ENCODE measurements around the gene ASCL2. TPM values are rescaled to one million over a fixed set of nuclear protein-coding genes. Genes with fewer than 3 reads are reported as not detected.

ASCL2 gene
- total RNA-seq, 1 experiment from 2014 or later = 0.35 TPM

DNA sequence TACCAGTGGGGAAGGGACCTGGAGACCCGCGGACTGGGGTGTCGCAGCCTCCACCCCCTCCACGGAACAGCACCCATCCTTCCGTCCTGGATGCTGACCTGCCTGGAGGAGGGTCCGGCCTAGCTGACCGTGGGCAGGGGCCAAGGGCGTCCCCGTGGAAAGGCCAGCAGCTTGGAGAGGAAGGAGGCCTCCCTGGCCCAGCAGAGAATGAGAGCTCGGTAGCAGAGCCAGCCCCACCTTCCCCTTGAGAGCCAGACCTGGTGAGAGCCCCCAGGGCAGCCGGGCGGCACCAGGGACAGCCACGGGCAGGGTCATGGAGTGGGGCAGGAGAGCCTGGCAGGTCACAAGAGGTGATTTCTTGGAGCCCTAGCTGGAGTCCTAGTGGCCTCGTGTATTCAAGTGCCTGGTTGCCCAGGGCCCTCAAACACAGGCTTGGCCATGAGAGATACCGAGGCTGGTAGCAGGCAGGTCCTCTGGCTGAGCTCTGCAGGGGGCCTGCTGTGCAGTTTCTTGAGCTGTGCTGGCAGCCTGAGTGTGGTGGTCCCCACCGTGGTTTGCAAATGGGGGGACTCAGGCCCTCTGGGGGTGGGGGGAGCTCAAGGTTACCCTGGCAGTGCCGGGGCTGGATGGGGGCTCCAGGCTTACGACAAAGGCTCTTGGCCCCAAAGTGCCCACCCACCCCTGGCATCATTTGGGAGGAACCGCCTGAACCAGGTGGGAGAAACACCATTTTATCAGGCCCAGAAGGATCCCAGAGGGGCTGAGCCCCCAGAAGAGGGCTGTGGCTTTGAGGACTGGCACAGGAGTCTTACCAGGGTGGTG is 39.1 kb upstream of the ASCL2 start:
- WGBS (ENCODE audit: extremely low coverage, insufficient read length, low lambda C conversion rate) = no CpG with 5 or more reads among the region's 19 CpGs

More for the DNA sequence above, 39.1 kb upstream of the ASCL2 start:
- Histone ChIP-seq H3K4me2 (ENCODE audit: insufficient read depth, insufficient read length, low read length) (no peak overlapping the region), H4K5ac (ENCODE audit: insufficient read length, low read depth, low read length) (no peak overlapping the region), H2AFZ (ENCODE audit: low read length) (no peak overlapping the region), H3K56ac (ENCODE audit: insufficient read length, low read depth, low read length) (no peak overlapping the region), H3T11ph (ENCODE audit: low read length) (no peak overlapping the region), H3K18ac (ENCODE audit: insufficient read length, low read depth, low read length) (no peak overlapping the region), H3K9me3 (ENCODE audit: control insufficient read depth, low read depth, low read length) (no peaks in the 10 kb centered on the region), H2BK15ac (ENCODE audit: low read depth, low read length) (no peak overlapping the region), H3K23ac (ENCODE audit: insufficient read length, low read depth, low read length) (no peak overlapping the region), H3K9ac (ENCODE audit: extremely low read depth, insufficient read length, low read length) (no peak overlapping the region), H4K20me1 (ENCODE audit: control insufficient read depth, insufficient read depth, insufficient read length) (no peaks in the 10 kb centered on the region), H3K23me2 (ENCODE audit: insufficient read length, low read depth, low read length, poor library complexity, severe bottlenecking) (no peaks in the 10 kb centered on the region), H3K4me1 (ENCODE audit: insufficient read depth, low read length) (no peaks in the 10 kb centered on the region; the same call in 1 of the 2 replicates), H3K14ac (ENCODE audit: insufficient read depth, low read length) (no peak overlapping the region; the same call in 1 of the 2 replicates), H2AK5ac (ENCODE audit: insufficient read length, low read length) (no peak overlapping the region), H3K79me1 (ENCODE audit: insufficient read depth, low read depth, low read length, poor library complexity, severe bottlenecking) (no peaks in the 10 kb centered on the region), H3K27me3 (ENCODE audit: insufficient read depth, low read length) (no peaks in the 10 kb centered on the region), H2BK20ac (ENCODE audit: low read depth, low read length, poor library complexity, severe bottlenecking) (no peak overlapping the region), H4K91ac (ENCODE audit: insufficient read length, low read depth, low read length) (no peak overlapping the region), H2BK120ac (ENCODE audit: low read depth, low read length, poor library complexity, severe bottlenecking) (no peak overlapping the region), H2BK12ac (ENCODE audit: insufficient read length, low read depth, low read length) (no peak overlapping the region), H3K4ac (ENCODE audit: low read depth, low read length) (no peak overlapping the region), H3K79me2 (ENCODE audit: insufficient read depth, low read length) (no peaks in the 10 kb centered on the region), H3K27ac (ENCODE audit: insufficient read length, low read depth, low read length) (no peak overlapping the region), H2BK5ac (ENCODE audit: insufficient read length, low read length) (no peak overlapping the region), H4K8ac (replicated peaks; ENCODE audit: insufficient read length, low read depth, low read length) (no peak overlapping the region)
- peaks cover 6% of the 10 kb centered on the region; the same call in 1 of the 2 replicates for H3K27me3 Mint-ChIP-seq (ENCODE audit: low read depth)
- H3K4me3 Mint-ChIP-seq = no peak overlapping the region
- TF ChIP-seq, protein P1, sequence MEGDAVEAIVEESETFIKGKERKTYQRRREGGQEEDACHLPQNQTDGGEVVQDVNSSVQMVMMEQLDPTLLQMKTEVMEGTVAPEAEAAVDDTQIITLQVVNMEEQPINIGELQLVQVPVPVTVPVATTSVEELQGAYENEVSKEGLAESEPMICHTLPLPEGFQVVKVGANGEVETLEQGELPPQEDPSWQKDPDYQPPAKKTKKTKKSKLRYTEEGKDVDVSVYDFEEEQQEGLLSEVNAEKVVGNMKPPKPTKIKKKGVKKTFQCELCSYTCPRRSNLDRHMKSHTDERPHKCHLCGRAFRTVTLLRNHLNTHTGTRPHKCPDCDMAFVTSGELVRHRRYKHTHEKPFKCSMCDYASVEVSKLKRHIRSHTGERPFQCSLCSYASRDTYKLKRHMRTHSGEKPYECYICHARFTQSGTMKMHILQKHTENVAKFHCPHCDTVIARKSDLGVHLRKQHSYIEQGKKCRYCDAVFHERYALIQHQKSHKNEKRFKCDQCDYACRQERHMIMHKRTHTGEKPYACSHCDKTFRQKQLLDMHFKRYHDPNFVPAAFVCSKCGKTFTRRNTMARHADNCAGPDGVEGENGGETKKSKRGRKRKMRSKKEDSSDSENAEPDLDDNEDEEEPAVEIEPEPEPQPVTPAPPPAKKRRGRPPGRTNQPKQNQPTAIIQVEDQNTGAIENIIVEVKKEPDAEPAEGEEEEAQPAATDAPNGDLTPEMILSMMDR (conservative IDR thresholded peaks at IDR 0.05) = no peak
- no peak overlapping the region for H3K27ac Mint-ChIP-seq
- no peaks in the 10 kb centered on the region for H3K36me3 Mint-ChIP-seq (ENCODE audit: insufficient read depth in 1 of 3, low read depth in 3 of 3)
- no peak for DNase-seq
- no peaks in the 10 kb centered on the region; a peak in 1 of 5 replicates for H3K9me3 Mint-ChIP-seq
- peaks cover 0 to 7% of the 10 kb centered on the region in 2 experiments; a peak in 1 of 4 replicates for H3K4me1 Mint-ChIP-seq

All from H9 (cell line).